CD14-positive monocyte (primary cell): ENCODE results near the gene SCUBE3. TPM values are rescaled to one million over a fixed set of nuclear protein-coding genes. Genes with fewer than 3 reads are reported as not detected.

ENCODE experiments used
- DNase-seq, 3 donors: peaks; one replicate each; pipeline ENCODE4 v3.0.0-alpha.2; 2011 to 2022
- H2AFZ ChIP-seq: 2 replicates; pipeline ENCODE4 v1.6.0; 2012; ENCODE audit warnings: mild to moderate bottlenecking, low read depth, low read length, inconsistent platforms; ENCODE audit not compliant: insufficient read depth, poor library complexity, severe bottlenecking
- H3K27ac ChIP-seq, 2 donors: 1 replicate in 1 of 2; 2 replicates in 1 of 2; pipeline ENCODE4 v1.5.1; 2012 to 2013; ENCODE audit warnings: low read length in 2 of 2, control low read depth in 1 of 2, inconsistent platforms in 1 of 2, low read depth in 1 of 2, mild to moderate bottlenecking in 1 of 2
- H3K27me3 ChIP-seq, 2 donors: one replicate each; pipeline versions ENCODE4 v1.6.0 to v1.6.1; 2011 to 2013; ENCODE audit warnings: low read length in 2 of 2; ENCODE audit not compliant: control insufficient read depth in 2 of 2, insufficient read depth in 2 of 2
- H3K36me3 ChIP-seq, 2 donors: replicated peaks in 1 of 2; 1 replicate in 1 of 2; 2 replicates in 1 of 2; pipeline versions ENCODE4 v1.5.1 to v1.6.1; 2012 to 2013; ENCODE audit warnings: low read length in 2 of 2, control low read depth in 1 of 2, inconsistent platforms in 1 of 2, mild to moderate bottlenecking in 1 of 2; ENCODE audit not compliant: insufficient read depth in 2 of 2, control insufficient read depth in 1 of 2
- H3K4me1 ChIP-seq, 2 donors: 1 replicate in 1 of 2; 2 replicates in 1 of 2; pipeline versions ENCODE4 v1.5.1 to v1.6.1; 2012 to 2013; ENCODE audit warnings: low read length in 2 of 2, control low read depth in 1 of 2, inconsistent platforms in 1 of 2, mild to moderate bottlenecking in 1 of 2, moderate library complexity in 1 of 2; ENCODE audit not compliant: insufficient read depth in 2 of 2, control insufficient read depth in 1 of 2
- H3K4me2 ChIP-seq: replicated peaks from 2 replicates; pipeline ENCODE3; 2012; ENCODE audit warnings: low read length, moderate library complexity, mild to moderate bottlenecking; ENCODE audit not compliant: poor library complexity, severe bottlenecking; ENCODE audit errors: extremely low read depth
- H3K4me3 ChIP-seq, 3 experiments: fragments of 200-600 bp in 1 of 3; sonication (generic) in 1 of 3; replicated peaks in 1 of 3; 1 replicate in 2 of 3; 2 replicates in 1 of 3; pipeline ENCODE4 v1.5.1; 2011 to 2013; ENCODE audit warnings: low read length in 3 of 3, mild to moderate bottlenecking in 3 of 3, control low read depth in 2 of 3, low read depth in 2 of 3, inconsistent platforms in 1 of 3, moderate library complexity in 1 of 3
- H3K79me2 ChIP-seq: 2 replicates; pipeline ENCODE4 v1.6.0; 2012; ENCODE audit warnings: mild to moderate bottlenecking, control low read depth, inconsistent platforms, low read length, moderate library complexity; ENCODE audit not compliant: insufficient read depth
- H3K9ac ChIP-seq: 2 replicates; pipeline ENCODE4 v1.6.0; 2017; ENCODE audit warnings: low read length, mild to moderate bottlenecking; ENCODE audit not compliant: insufficient read depth, poor library complexity, severe bottlenecking
- H3K9me3 ChIP-seq, 2 donors: replicated peaks in 1 of 2; 1 replicate in 1 of 2; 2 replicates in 1 of 2; pipeline versions ENCODE4 v1.5.1 to v1.6.1; 2012 to 2013; ENCODE audit warnings: low read length in 2 of 2, control low read depth in 1 of 2; ENCODE audit not compliant: control insufficient read depth in 1 of 2, insufficient read depth in 1 of 2
- H4K20me1 ChIP-seq: 2 replicates; pipeline ENCODE4 v1.6.0; 2012; ENCODE audit warnings: mild to moderate bottlenecking, low read length, control low read depth, moderate library complexity; ENCODE audit not compliant: insufficient read depth
- H3K27ac Mint-ChIP-seq, 7 donors: one replicate each; pipeline ENCODE4 v1.8.0; 2020; ENCODE audit warnings: mild to moderate bottlenecking in 7 of 7, mixed read lengths in 7 of 7, moderate library complexity in 6 of 7, inconsistent platforms in 2 of 7
- H3K27me3 Mint-ChIP-seq, 3 donors: one replicate each; pipeline ENCODE4 v1.8.0; 2021 to 2022; ENCODE audit warnings: low read depth in 3 of 3, mild to moderate bottlenecking in 3 of 3, mixed read lengths in 3 of 3, moderate library complexity in 3 of 3, inconsistent platforms in 1 of 3
- H3K36me3 Mint-ChIP-seq, 2 donors: one replicate each; pipeline ENCODE4 v1.8.0; 2020; ENCODE audit warnings: mixed read lengths in 2 of 2, inconsistent platforms in 1 of 2, mild to moderate bottlenecking in 1 of 2
- H3K4me1 Mint-ChIP-seq: one replicate; pipeline ENCODE4 v1.8.0; 2020; ENCODE audit warnings: mild to moderate bottlenecking, mixed read lengths
- H3K4me3 Mint-ChIP-seq, 2 donors: one replicate each; pipeline ENCODE4 v1.8.0; 2020; ENCODE audit warnings: mild to moderate bottlenecking in 2 of 2, mixed read lengths in 2 of 2, moderate library complexity in 1 of 2
- H3K9me3 Mint-ChIP-seq, 7 donors: one replicate each; pipeline ENCODE4 v1.8.0; 2020 to 2022; ENCODE audit warnings: mixed read lengths in 7 of 7, mild to moderate bottlenecking in 6 of 7, moderate library complexity in 6 of 7, inconsistent platforms in 2 of 7
- CTCF ChIP-seq: fragments of 200-600 bp; IDR thresholded peaks from one replicate; pipeline ENCODE4 v1.8.0; 2022; ENCODE audit warnings: antibody characterized with exemption, mild to moderate bottlenecking
- WGBS: methylation state at CpG from one replicate; pipeline ENCODE4 v1.1.5; 2013; ENCODE audit warnings: missing lambda C conversion rate; ENCODE audit not compliant: insufficient coverage; 5-methylcytosine and 5-hydroxymethylcytosine counted together
- intact Hi-C, 2 donors: fragments of 100-400 bp; cut with micrococcal nuclease; formaldehyde crosslinking; loops; one replicate each; pipeline versions ENCODE4 v1.15.0 to v1.15.1; 2023
- polyA plus RNA-seq, 3 donors: library from polyadenylated mRNA; depleted of rRNA in 1 of 3; unstranded in 2 of 3; stranded (reverse) in 1 of 3; fragments of 300-500 nt in 2 of 3; fragments of >200 nt in 1 of 3; fragmentation: Illumina TruSeq in 2 of 3; gene quantifications; 1 replicate in 2 of 3; 2 replicates in 1 of 3; pipeline ENCODE4 v1.2.3, GENCODE V29; 2012 to 2021

The SCUBE3 gene
- polyA plus RNA-seq, 3 donors: not detected

- Mint-ChIP-seq H3K4me3 (no peak overlapping the region), H3K9me3 (peaks cover 0 to 14% (median 3%) of the 10 kb centered on the region in 7 donors), H3K36me3 (peaks cover 0 to 2% of the 10 kb centered on the region in 2 donors), H3K4me1 (no peaks in the 10 kb centered on the region), H3K27ac (no peak overlapping the region), H3K27me3 (peaks cover 3 to 13% (median 12%) of the 10 kb centered on the region in 3 donors)
- 98% methylated on average over 6 of the region's 7 CpGs for WGBS
- no peak for DNase-seq
- H3K36me3 ChIP-seq: no peaks in the 10 kb centered on the region
- no peak for TF ChIP-seq CTCF
- H4K20me1 ChIP-seq: no peaks in the 10 kb centered on the region
- H3K27ac ChIP-seq: no peak overlapping the region
- H3K4me2 ChIP-seq: no peak overlapping the region
- H3K79me2 ChIP-seq: no peaks in the 10 kb centered on the region
- no peak overlapping the region for H3K4me3 ChIP-seq
- no peak overlapping the region for H2AFZ ChIP-seq
- H3K27me3 ChIP-seq: peaks cover 0 to 2% of the 10 kb centered on the region in 2 donors
- peaks cover 0 to 5% of the 10 kb centered on the region in 2 donors for H3K9me3 ChIP-seq
- H3K4me1 ChIP-seq: no peaks in the 10 kb centered on the region
- no peak overlapping the region for H3K9ac ChIP-seq
- intact Hi-C loops: no loop called here
Measured at GRCh38 chr6:35231563-35231962, 17.8 kb downstream of the SCUBE3 start.

GRCh38 chr6:35234901-35235300 lies 21.1 kb downstream of the SCUBE3 start:
- Histone ChIP-seq H3K27ac (no peak overlapping the region), H3K4me2 (no peak overlapping the region), H3K79me2 (no peaks in the 10 kb centered on the region), H3K36me3 (no peaks in the 10 kb centered on the region), H4K20me1 (no peaks in the 10 kb centered on the region), H2AFZ (no peak overlapping the region), H3K4me3 (no peak overlapping the region), H3K27me3 (no peaks in the 10 kb centered on the region), H3K4me1 (peaks cover 0 to 4% of the 10 kb centered on the region in 2 donors), H3K9me3 (peaks cover 0 to 5% of the 10 kb centered on the region in 2 donors), H3K9ac (no peak overlapping the region)
- peaks cover 0 to 2% of the 10 kb centered on the region in 2 donors for H3K36me3 Mint-ChIP-seq
- 67% methylated on average over 3 of the region's 4 CpGs for WGBS
- H3K4me1 Mint-ChIP-seq: peaks cover 9% of the 10 kb centered on the region
- peak overlapping the region in 1 of 7 donors; percentile 65 for H3K27ac Mint-ChIP-seq
- no peak for TF ChIP-seq CTCF
- H3K27me3 Mint-ChIP-seq: peaks cover 2 to 7% (median 2%) of the 10 kb centered on the region in 3 donors
- DNase-seq: no peak
- H3K9me3 Mint-ChIP-seq: peaks cover 0 to 14% (median 3%) of the 10 kb centered on the region in 7 donors
- H3K4me3 Mint-ChIP-seq: no peak overlapping the region
- intact Hi-C loops: no loop called here
